H1 (cell line): Measurements from ENCODE around the gene WDR38. TPM values are rescaled to one million over a fixed set of nuclear protein-coding genes. Genes with fewer than 3 reads are reported as not detected.

Source experiments
- CBX8 ChIP-seq: fragments of 300-800, 300-1000 bp; sonication (generic); IDR thresholded peaks from 2 replicates; pipeline ENCODE4 v1.7.1; 2016; ENCODE audit warnings: low read depth, low read length, borderline replicate concordance
- CEBPB ChIP-seq: IDR thresholded peaks from 2 replicates; pipeline ENCODE4 v1.6.1; 2012; ENCODE audit warnings: low read depth, low read length
- GTF2F1 ChIP-seq: IDR thresholded peaks from 2 replicates; pipeline ENCODE4 v1.6.1; 2012; ENCODE audit warnings: low read depth, low read length, improper control_type of control experiment, borderline replicate concordance
- HDAC2 ChIP-seq, 2 experiments: fragments of 300-600 bp in 1 of 2; sonication (generic) in 1 of 2; IDR thresholded peaks; 2 replicates each; pipeline ENCODE4 v1.6.1; 2011 to 2012; ENCODE audit warnings: low read depth in 2 of 2, low read length in 2 of 2, mild to moderate bottlenecking in 2 of 2, moderate library complexity in 2 of 2, borderline replicate concordance in 1 of 2, inconsistent platforms in 1 of 2
- MAFK ChIP-seq: IDR thresholded peaks from 2 replicates; pipeline ENCODE4 v1.6.1; 2012; ENCODE audit warnings: low read depth, mild to moderate bottlenecking, improper control_type of control experiment, low read length
- RFX5 ChIP-seq: IDR thresholded peaks from 2 replicates; pipeline ENCODE4 v1.6.1; 2011; ENCODE audit warnings: low read depth, low read length, improper control_type of control experiment, borderline replicate concordance
- RXRA ChIP-seq: IDR thresholded peaks from 2 replicates; pipeline ENCODE4 v1.6.1; 2011; ENCODE audit warnings: low read depth, mild to moderate bottlenecking, low read length, moderate library complexity; ENCODE audit not compliant: insufficient read depth
- TAF1 ChIP-seq: IDR thresholded peaks from 2 replicates; pipeline ENCODE4 v1.6.1; 2011; ENCODE audit warnings: mild to moderate bottlenecking, low read depth, low read length
- polyA plus RNA-seq, 7 experiments: library from polyadenylated mRNA; depleted of rRNA in 3 of 7; stranded (reverse) in 5 of 7; unstranded in 2 of 7; fragments of >200 nt in 5 of 7; fragments of 200-250 nt in 2 of 7; gene quantifications; 1 replicate in 5 of 7; 2 replicates in 1 of 7; 4 replicates in 1 of 7; pipeline versions ENCODE4 v1.2.1 to v1.2.3, GENCODE V29; 2011 to 2013; ENCODE audit warnings: missing spikeins in 2 of 7, mixed read lengths in 2 of 7
- total RNA-seq: library from RNA; stranded (reverse); fragmentation: NEBNext Ultra II Directional; extraction: Animal tissue kit (Norgen Biotek cat#: 25700); gene quantifications from 2 replicates; pipeline ENCODE4 v1.2.1, GENCODE V29; 2021

WDR38 gene
- total and polyA plus RNA-seq, 2 of the 8 experiments (the other 6 are each of a cell fraction or from before 2014, with no cell fraction given): not detected

- no peak for TF ChIP-seq MAFK
- TF ChIP-seq HDAC2 (IDR thresholded peaks at IDR 0.05; ENCODE audit: borderline replicate concordance in 1 of 2, low read depth in 2 of 2, low read length in 2 of 2): no peak
- TF ChIP-seq CBX8: no peak
- no peak for TF ChIP-seq TAF1
- TF ChIP-seq RFX5: no peak
- TF ChIP-seq CEBPB: no peak
- TF ChIP-seq RXRA: no peak
- TF ChIP-seq GTF2F1: no peak
- TF ChIP-seq, all 59 proteins: peak for 0
Measured at GRCh38 chr9:124815601-124816000, 37.7 kb upstream of the WDR38 start (continued).
